ENCODE measurements around the gene NEO1. TPM values are rescaled to one million over a fixed set of nuclear protein-coding genes. Genes with fewer than 3 reads are reported as not detected.

Gene NEO1
- total and polyA plus RNA-seq, 2 of the 13 experiments (the other 11 are each of a cell fraction or from before 2014, with no cell fraction given): 8.4 to 11.0 TPM

DNA sequence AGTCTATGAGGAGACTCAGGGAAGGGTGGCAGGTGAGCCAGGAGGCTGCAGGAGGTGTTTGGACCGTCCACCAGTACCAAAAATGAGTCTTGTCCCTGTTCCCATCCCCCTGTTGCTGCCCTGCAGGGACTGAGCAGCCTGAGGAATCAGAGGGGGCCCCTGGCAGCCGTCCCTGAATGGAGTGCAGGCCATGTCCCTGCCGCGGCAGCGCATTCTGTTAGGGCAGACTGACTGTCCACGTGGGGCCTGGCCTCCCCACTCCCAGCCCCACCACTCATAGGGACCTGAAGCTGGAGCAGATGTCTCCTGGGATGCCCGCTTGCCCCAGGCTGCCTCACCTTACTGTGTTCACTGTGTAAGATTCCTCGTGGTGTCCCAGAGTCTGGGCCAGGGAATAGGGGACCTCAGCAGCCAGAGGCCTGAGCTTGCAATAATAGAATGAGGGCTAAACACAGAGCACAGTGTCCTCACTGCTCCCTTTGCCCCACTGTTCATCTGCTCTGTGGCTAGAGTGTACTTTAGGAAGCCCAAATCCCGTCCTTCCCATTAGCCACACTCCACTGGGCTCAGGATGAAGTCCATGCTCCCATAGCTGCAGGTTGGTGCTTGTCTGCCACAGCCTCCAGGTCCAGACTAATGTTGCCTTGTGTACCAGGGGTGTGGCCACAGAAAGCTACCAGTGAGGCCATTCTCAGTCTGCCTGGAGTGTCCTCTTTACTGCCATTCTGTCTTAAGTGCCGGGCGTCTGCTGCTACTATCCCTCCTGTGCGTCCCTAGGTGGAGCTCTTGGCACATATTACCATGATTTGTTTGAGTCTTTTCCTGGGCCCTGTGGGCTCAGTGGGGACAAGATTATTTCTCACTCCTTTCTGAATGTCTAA lies 253.3 kb downstream of the NEO1 start (continued):
- TF ChIP-seq SATB2 (CRISPR knock-in tag; IDR thresholded peaks at IDR 0.05) (no peak), KDM2A (CRISPR knock-in tag; IDR thresholded peaks at IDR 0.05; ENCODE audit: borderline replicate concordance, low read depth) (no peak), ISL2 (CRISPR knock-in tag; IDR thresholded peaks at IDR 0.05) (no peak), EP300 (IDR thresholded peaks at IDR 0.05; ENCODE audit: low read depth in 2 of 2, low read length in 2 of 2) (no peak), EP300 (CRISPR knock-in tag; IDR thresholded peaks at IDR 0.05; ENCODE audit: borderline replicate concordance) (no peak), STAG1 (CRISPR knock-in tag; IDR thresholded peaks at IDR 0.05) (peak; percentile 86), HMG20B (CRISPR knock-in tag; conservative IDR thresholded peaks at IDR 0.05) (no peak), FUBP1 (CRISPR knock-in tag; IDR thresholded peaks at IDR 0.05; ENCODE audit: borderline replicate concordance) (no peak), ELF3 (CRISPR knock-in tag; IDR thresholded peaks at IDR 0.05) (no peak)
- TF ChIP-seq, protein P1, sequence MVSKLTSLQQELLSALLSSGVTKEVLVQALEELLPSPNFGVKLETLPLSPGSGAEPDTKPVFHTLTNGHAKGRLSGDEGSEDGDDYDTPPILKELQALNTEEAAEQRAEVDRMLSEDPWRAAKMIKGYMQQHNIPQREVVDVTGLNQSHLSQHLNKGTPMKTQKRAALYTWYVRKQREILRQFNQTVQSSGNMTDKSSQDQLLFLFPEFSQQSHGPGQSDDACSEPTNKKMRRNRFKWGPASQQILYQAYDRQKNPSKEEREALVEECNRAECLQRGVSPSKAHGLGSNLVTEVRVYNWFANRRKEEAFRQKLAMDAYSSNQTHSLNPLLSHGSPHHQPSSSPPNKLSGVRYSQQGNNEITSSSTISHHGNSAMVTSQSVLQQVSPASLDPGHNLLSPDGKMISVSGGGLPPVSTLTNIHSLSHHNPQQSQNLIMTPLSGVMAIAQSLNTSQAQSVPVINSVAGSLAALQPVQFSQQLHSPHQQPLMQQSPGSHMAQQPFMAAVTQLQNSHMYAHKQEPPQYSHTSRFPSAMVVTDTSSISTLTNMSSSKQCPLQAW (CRISPR knock-in tag; IDR thresholded peaks at IDR 0.05): 0 out of 2 replicates have a peak, but pooled peaks have one; percentile 25
